AG04450 (cell line): ENCODE results near the gene UMODL1. TPM values are rescaled to one million over a fixed set of nuclear protein-coding genes. Genes with fewer than 3 reads are reported as not detected.
"Not testable (repeated sequence)": the region's sequence is repeated elsewhere in the genome, so short reads cannot be mapped to it uniquely, and the experiment has no call there.

ENCODE experiments used
- CTCF ChIA-PET: fragments of 300-600, 350-600 bp; formaldehyde crosslinking; extraction: SDS; loops from one replicate; lab custom pipeline; 2022; ENCODE audit warnings: antibody characterized with exemption, inconsistent platforms; lab: Charles Lee
- POLR2A ChIA-PET: fragments of 350-600 bp; formaldehyde crosslinking; extraction: SDS; loops from one replicate; lab custom pipeline; 2021; ENCODE audit warnings: antibody characterized with exemption, inconsistent platforms; lab: Yijun Ruan, JAX
- DNase-seq: peaks from one replicate; pipeline ENCODE4 v3.0.0-alpha.2; 2011; ENCODE audit warnings: low read depth, low spot score
- H3K27ac ChIP-seq: one replicate; pipeline ENCODE4 v1.5.1; 2012; ENCODE audit warnings: low read depth, low read length, control low read depth
- H3K27me3 ChIP-seq: one replicate; pipeline ENCODE4 v1.6.0; 2012; ENCODE audit warnings: low read length; ENCODE audit not compliant: control insufficient read depth, insufficient read depth
- H3K4me3 ChIP-seq: 2 replicates; pipeline ENCODE4 v1.5.1; 2011; ENCODE audit warnings: mild to moderate bottlenecking, low read depth, low read length, control low read depth
- H3K9me3 ChIP-seq: 2 replicates; pipeline ENCODE4 v1.5.1; 2012; ENCODE audit warnings: low read length; ENCODE audit not compliant: control insufficient read depth, insufficient read depth
- polyA plus RNA-seq: library from polyadenylated mRNA; depleted of rRNA; stranded (reverse); fragments of >200 nt; gene quantifications from 2 replicates; pipeline ENCODE4 v1.2.3, GENCODE V29; 2011
- TF ChIP-seq, protein P1 (sequence below): IDR thresholded peaks from 2 replicates; pipeline ENCODE4 v1.5.1; 2011; ENCODE audit warnings: low read depth, low read length, control low read depth, inconsistent platforms

Gene UMODL1
- polyA plus RNA-seq, 1 experiment = 0.09 TPM

- DNase-seq = no peak
- TF ChIP-seq, protein P1, sequence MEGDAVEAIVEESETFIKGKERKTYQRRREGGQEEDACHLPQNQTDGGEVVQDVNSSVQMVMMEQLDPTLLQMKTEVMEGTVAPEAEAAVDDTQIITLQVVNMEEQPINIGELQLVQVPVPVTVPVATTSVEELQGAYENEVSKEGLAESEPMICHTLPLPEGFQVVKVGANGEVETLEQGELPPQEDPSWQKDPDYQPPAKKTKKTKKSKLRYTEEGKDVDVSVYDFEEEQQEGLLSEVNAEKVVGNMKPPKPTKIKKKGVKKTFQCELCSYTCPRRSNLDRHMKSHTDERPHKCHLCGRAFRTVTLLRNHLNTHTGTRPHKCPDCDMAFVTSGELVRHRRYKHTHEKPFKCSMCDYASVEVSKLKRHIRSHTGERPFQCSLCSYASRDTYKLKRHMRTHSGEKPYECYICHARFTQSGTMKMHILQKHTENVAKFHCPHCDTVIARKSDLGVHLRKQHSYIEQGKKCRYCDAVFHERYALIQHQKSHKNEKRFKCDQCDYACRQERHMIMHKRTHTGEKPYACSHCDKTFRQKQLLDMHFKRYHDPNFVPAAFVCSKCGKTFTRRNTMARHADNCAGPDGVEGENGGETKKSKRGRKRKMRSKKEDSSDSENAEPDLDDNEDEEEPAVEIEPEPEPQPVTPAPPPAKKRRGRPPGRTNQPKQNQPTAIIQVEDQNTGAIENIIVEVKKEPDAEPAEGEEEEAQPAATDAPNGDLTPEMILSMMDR = no peak
- Histone ChIP-seq H3K27ac (no peak overlapping the region), H3K4me3 (no peak overlapping the region), H3K9me3 (peaks cover 6% of the 10 kb centered on the region), H3K27me3 (peaks cover 4% of the 10 kb centered on the region)
- CTCF ChIA-PET = no interaction called here
- POLR2A ChIA-PET = no interaction called here
Observed at GRCh38 chr21:42175110-42175710, 104.1 kb downstream of the UMODL1 start.

GRCh38 chr21:42176859-42177258 is 105.7 kb downstream of the UMODL1 start:
- TF ChIP-seq, protein P1 = no peak
- no peak for DNase-seq
- Histone ChIP-seq H3K27ac (no peak overlapping the region), H3K9me3 (peaks cover 6% of the 10 kb centered on the region), H3K4me3 (no peak overlapping the region), H3K27me3 (peaks cover 5% of the 10 kb centered on the region)
- POLR2A ChIA-PET = no interaction called here
- CTCF ChIA-PET = interaction anchor here (0.6 kb wide), 1 partner anchor 34 kb away, joined by 3 read pairs; no protein-coding TSS in a partner anchor

DNA sequence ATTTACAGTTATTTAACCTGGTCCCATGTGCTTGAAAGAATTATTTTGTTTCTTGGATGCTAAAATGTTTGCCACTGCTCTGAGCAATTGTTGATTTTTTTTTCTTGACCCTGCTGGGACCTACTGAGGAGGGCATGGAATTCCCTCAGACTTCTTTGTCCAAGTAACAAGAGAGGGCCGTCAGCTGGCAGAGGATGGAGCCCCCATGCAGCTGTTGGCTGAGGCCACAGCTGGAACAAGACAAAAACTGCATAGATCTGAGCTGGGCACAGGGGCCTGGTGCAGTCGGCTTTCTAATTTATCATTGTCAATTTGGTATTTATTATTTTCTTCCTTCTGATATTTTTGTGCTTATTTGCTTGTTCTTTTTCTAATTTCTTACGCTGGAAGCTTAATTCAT is 108.2 kb downstream of the UMODL1 start:
- ChIA-PET CTCF (no interaction called here), POLR2A (no interaction called here)
- Histone ChIP-seq H3K4me3 (no peak overlapping the region), H3K27me3 (peaks cover 9% of the 10 kb centered on the region), H3K27ac (no peak overlapping the region), H3K9me3 (peaks cover 5% of the 10 kb centered on the region; the same call in 1 of the 2 replicates)
- no peak for DNase-seq
- TF ChIP-seq, protein P1 = no peak

- CTCF ChIA-PET, POLR2A ChIA-PET, H3K4me3 ChIP-seq, DNase-seq, H3K27me3 ChIP-seq, H3K9me3 ChIP-seq, H3K27ac ChIP-seq: not testable (repeated sequence)
Observed at GRCh38 chr21:42180001-42180400, 108.9 kb downstream of the UMODL1 start.

DNA sequence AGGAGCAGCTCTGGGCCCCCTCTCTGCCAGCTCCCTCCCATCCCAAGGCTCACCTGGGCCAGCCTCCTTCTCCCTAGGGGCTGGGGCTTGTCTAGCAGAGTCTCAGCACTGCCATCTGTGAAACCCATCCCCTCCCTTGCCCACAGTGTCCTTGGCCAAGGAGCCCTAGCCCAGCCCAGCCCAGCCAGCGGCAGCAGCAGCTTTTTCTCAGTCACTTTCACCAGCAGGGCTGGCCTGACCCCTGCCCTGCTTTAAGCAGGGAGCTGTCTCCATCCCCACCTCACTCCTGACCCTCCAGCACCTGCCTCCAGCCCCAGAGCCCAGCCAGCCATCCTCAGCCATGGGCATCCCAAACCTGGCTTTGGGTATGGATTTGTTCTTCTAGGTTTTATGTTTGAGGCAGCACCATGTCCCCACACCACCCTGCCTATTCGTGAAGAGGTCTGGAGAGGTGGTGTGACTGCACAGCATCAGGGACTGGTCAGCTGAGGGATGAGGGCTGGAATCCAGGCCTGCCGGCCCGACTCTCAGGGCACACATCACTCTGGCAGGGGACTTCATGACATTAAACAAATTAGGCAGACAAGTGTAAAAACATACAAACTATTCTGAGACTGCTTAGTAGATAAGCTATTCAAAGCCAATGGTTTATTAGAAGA is 111.7 kb downstream of the UMODL1 start:
- no peak for DNase-seq
- peaks cover 5% of the 10 kb centered on the region; the same call in 1 of the 2 replicates for H3K9me3 ChIP-seq
- TF ChIP-seq, protein P1 = no peak
- no peak overlapping the region for H3K4me3 ChIP-seq
- ChIA-PET POLR2A (no interaction called here), CTCF (no interaction called here)
- peaks cover 7% of the 10 kb centered on the region for H3K27me3 ChIP-seq
- H3K27ac ChIP-seq = no peak overlapping the region
